HepG2 (cell line): ENCODE data around the gene DNASE2. TPM values are rescaled to one million over a fixed set of nuclear protein-coding genes. Genes with fewer than 3 reads are reported as not detected.

Experiments
- AGO2 ChIP-seq: fragments of 200-400 bp; formaldehyde crosslinking; optimal IDR thresholded peaks from 2 replicates; pipeline ENCODE3; 2017; ENCODE audit warnings: mild to moderate bottlenecking, low read depth, low read length, moderate library complexity
- CREB1 ChIP-seq, 2 experiments: fragments of 450-650 bp in 1 of 2; IDR thresholded peaks; 2 replicates each; pipeline ENCODE4 v1.6.1; 2016 to 2017; ENCODE audit warnings: control low read depth in 1 of 2, mild to moderate bottlenecking in 1 of 2, missing compliant biosample characterization in 1 of 2, missing genetic modification characterization in 1 of 2
- EZH2 ChIP-seq: conservative IDR thresholded peaks from 2 replicates; pipeline ENCODE4 v1.6.1; 2012; ENCODE audit warnings: mild to moderate bottlenecking, low read depth, low read length, moderate library complexity
- MBNL3 ChIP-seq: fragments of 250-450 bp; sonication (Bioruptor Pico); conservative IDR thresholded peaks from 2 replicates; pipeline ENCODE4 v1.8.0; 2022; ENCODE audit warnings: mild to moderate bottlenecking, inconsistent platforms
- MEF2D ChIP-seq: sonication (generic); formaldehyde crosslinking; IDR thresholded peaks from 2 replicates; pipeline ENCODE4 v1.5.1; 2020; ENCODE audit warnings: mild to moderate bottlenecking, missing genetic modification reagents
- SETDB1 ChIP-seq: sonication (generic); formaldehyde crosslinking; IDR thresholded peaks from 2 replicates; pipeline ENCODE4 v1.5.1; 2020; ENCODE audit warnings: missing genetic modification reagents, mild to moderate bottlenecking, borderline replicate concordance
- TBL1XR1 ChIP-seq: fragments of 150-350 bp; IDR thresholded peaks from 2 replicates; pipeline ENCODE4 v1.6.1; 2014; ENCODE audit warnings: borderline replicate concordance, low read length; ENCODE audit not compliant: partially characterized antibody
- ZNF232 ChIP-seq: sonication (generic); formaldehyde crosslinking; IDR thresholded peaks from 2 replicates; pipeline ENCODE4 v1.4.0; 2020; ENCODE audit warnings: missing genetic modification reagents, borderline replicate concordance
- ZNF773 ChIP-seq: sonication (generic); formaldehyde crosslinking; IDR thresholded peaks from 2 replicates; pipeline ENCODE4 v1.4.0; 2020; ENCODE audit warnings: missing genetic modification reagents, borderline replicate concordance
- ZSCAN22 ChIP-seq: sonication (generic); formaldehyde crosslinking; IDR thresholded peaks from 2 replicates; pipeline ENCODE4 v1.4.0; 2020; ENCODE audit warnings: mild to moderate bottlenecking, missing genetic modification reagents
- polyA plus RNA-seq, 8 experiments: library from polyadenylated mRNA; depleted of rRNA in 3 of 8; stranded (reverse) in 7 of 8; unstranded in 1 of 8; fragments of >200 nt; fragmentation: Illumina TruSeq in 4 of 8; extraction: Trizol in 4 of 8; gene quantifications; 2 replicates each; pipeline versions ENCODE4 v1.2.1 to v1.2.3, GENCODE V29; 2011 to 2016; ENCODE audit warnings: low read depth in 4 of 8, missing spikeins in 1 of 8, mixed read lengths in 1 of 8; ENCODE audit not compliant: insufficient read depth in 1 of 8
- total RNA-seq, 5 experiments: library from RNA; depleted of rRNA; stranded (reverse); fragments of >200 nt; fragmentation: Illumina TruSeq; extraction: Trizol; gene quantifications; 2 replicates each; pipeline ENCODE4 v1.2.3, GENCODE V29; 2016; ENCODE audit warnings: low read depth in 1 of 5
- TF ChIP-seq, protein P1 (sequence below): sonication (generic); formaldehyde crosslinking; IDR thresholded peaks from 2 replicates; pipeline ENCODE4 v1.4.0; 2020; ENCODE audit warnings: mild to moderate bottlenecking, missing genetic modification reagents
- TF ChIP-seq, protein P2 (sequence below): IDR thresholded peaks from 2 replicates; pipeline ENCODE4 v1.4.0; 2020; ENCODE audit warnings: mild to moderate bottlenecking, missing genetic modification reagents
- TF ChIP-seq, protein P3 (sequence below): sonication (generic); formaldehyde crosslinking; IDR thresholded peaks from 2 replicates; pipeline ENCODE4 v1.5.0; 2020; ENCODE audit warnings: mild to moderate bottlenecking, missing genetic modification reagents

DNASE2 gene
- total and polyA plus RNA-seq, 2 of the 13 experiments (the other 11 are each of a cell fraction or from before 2014, with no cell fraction given) = 7.5 to 16.2 TPM

DNA sequence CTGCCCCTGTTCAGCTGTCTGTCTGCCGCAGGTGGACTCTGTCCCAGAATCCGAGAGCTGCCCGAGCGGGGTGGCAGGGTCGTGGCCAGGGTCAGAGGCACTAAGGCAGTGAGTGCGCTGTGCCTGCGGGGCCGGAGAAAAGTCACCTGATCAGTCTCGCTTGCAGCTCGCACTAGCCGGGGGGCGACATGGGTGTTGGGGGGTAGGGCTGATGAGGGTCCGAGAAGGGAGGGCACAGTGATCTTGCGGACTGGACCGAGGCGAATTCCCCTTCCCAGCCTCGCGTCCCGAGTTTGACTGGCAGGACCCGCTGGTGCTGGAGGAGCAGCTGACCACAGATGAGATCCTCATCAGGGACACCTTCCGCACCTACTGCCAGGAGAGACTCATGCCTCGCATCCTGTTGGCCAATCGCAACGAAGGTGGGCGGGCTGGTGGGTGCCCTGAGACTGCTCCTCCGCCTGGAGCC lies 10.3 kb upstream of the DNASE2 start (continued):
- TF ChIP-seq, protein P1, sequence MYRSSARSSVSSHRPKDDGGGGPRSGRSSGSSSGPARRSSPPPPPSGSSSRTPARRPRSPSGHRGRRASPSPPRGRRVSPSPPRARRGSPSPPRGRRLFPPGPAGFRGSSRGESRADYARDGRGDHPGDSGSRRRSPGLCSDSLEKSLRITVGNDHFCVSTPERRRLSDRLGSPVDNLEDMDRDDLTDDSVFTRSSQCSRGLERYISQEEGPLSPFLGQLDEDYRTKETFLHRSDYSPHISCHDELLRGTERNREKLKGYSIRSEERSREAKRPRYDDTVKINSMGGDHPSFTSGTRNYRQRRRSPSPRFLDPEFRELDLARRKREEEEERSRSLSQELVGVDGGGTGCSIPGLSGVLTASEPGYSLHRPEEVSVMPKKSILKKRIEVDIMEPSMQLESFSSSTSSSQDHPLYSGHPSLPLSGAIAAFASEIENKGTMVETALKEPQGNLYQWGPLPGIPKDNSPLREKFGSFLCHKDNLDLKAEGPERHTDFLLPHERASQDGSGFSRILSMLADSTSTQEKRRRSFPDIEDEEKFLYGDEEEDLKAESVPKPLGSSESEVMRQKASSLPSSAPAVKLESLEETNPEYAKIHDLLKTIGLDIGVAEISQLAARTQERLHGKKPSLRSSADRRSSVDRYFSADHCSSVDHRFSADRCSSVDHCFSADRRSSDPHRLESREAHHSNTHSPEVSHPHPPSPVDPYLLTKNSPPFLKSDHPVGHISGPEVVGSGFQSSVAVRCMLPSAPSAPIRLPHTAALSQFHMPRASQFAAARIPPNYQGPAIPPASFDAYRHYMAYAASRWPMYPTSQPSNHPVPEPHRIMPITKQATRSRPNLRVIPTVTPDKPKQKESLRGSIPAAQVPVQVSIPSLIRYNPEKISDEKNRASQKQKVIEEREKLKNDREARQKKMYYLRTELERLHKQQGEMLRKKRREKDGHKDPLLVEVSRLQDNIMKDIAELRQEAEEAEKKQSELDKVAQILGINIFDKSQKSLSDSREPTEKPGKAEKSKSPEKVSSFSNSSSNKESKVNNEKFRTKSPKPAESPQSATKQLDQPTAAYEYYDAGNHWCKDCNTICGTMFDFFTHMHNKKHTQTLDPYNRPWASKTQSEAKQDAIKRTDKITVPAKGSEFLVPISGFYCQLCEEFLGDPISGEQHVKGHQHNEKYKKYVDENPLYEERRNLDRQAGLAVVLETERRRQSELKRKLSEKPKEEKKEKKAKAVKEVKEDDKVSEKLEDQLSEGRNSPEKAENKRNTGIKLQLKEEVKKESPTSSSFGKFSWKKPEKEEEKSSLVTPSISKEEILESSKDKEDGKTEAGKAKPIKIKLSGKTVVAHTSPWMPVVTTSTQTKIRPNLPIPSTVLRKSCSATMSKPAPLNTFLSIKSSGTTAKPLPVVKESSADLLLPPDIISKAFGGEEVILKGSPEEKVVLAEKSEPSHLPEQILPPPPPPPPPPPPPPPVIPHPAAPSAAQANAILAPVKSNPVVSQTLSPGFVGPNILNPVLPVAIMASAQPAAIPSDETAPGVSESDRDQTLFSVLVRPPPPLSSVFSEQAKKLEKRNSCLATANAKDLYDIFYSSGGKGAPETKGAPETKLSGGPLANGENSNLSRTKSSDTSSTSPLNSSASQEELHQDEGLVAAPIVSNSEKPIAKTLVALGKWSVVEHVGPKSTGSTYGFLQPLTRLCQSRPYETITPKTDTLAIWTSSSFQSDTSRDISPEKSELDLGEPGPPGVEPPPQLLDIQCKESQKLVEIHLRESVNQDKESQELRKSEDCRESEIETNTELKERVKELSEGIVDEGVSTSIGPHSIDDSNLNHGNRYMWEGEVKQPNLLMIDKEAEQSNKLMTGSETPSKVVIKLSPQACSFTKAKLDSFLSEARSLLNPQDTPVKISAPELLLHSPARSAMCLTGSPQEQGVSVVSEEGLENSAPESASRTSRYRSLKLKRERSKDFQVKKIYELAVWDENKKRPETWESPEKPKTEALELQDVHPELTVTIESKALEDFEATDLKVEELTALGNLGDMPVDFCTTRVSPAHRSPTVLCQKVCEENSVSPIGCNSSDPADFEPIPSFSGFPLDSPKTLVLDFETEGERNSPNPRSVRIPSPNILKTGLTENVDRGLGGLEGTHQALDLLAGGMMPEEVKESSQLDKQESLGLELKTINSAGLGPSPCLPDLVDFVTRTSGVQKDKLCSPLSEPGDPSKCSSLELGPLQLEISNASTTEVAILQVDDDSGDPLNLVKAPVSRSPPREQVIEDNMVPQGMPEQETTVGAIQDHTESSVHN (CRISPR knock-in tag) = no peak
- no peak for TF ChIP-seq ZSCAN22 (CRISPR knock-in tag)
- no peak for TF ChIP-seq ZNF232 (CRISPR knock-in tag)
- TF ChIP-seq CREB1 (IDR thresholded peaks at IDR 0.05) = no peak
- TF ChIP-seq CREB1 (CRISPR knock-in tag; IDR thresholded peaks at IDR 0.05) = no peak
- TF ChIP-seq EZH2 = no peak
- TF ChIP-seq SETDB1 = no peak
- TF ChIP-seq ZNF773 (CRISPR knock-in tag) = no peak
- peak; percentile 27 for TF ChIP-seq AGO2
- no peak for TF ChIP-seq TBL1XR1
- TF ChIP-seq, protein P2, sequence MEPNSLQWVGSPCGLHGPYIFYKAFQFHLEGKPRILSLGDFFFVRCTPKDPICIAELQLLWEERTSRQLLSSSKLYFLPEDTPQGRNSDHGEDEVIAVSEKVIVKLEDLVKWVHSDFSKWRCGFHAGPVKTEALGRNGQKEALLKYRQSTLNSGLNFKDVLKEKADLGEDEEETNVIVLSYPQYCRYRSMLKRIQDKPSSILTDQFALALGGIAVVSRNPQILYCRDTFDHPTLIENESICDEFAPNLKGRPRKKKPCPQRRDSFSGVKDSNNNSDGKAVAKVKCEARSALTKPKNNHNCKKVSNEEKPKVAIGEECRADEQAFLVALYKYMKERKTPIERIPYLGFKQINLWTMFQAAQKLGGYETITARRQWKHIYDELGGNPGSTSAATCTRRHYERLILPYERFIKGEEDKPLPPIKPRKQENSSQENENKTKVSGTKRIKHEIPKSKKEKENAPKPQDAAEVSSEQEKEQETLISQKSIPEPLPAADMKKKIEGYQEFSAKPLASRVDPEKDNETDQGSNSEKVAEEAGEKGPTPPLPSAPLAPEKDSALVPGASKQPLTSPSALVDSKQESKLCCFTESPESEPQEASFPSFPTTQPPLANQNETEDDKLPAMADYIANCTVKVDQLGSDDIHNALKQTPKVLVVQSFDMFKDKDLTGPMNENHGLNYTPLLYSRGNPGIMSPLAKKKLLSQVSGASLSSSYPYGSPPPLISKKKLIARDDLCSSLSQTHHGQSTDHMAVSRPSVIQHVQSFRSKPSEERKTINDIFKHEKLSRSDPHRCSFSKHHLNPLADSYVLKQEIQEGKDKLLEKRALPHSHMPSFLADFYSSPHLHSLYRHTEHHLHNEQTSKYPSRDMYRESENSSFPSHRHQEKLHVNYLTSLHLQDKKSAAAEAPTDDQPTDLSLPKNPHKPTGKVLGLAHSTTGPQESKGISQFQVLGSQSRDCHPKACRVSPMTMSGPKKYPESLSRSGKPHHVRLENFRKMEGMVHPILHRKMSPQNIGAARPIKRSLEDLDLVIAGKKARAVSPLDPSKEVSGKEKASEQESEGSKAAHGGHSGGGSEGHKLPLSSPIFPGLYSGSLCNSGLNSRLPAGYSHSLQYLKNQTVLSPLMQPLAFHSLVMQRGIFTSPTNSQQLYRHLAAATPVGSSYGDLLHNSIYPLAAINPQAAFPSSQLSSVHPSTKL (CRISPR knock-in tag) = no peak
- TF ChIP-seq MEF2D (CRISPR knock-in tag) = no peak
- TF ChIP-seq, protein P3, sequence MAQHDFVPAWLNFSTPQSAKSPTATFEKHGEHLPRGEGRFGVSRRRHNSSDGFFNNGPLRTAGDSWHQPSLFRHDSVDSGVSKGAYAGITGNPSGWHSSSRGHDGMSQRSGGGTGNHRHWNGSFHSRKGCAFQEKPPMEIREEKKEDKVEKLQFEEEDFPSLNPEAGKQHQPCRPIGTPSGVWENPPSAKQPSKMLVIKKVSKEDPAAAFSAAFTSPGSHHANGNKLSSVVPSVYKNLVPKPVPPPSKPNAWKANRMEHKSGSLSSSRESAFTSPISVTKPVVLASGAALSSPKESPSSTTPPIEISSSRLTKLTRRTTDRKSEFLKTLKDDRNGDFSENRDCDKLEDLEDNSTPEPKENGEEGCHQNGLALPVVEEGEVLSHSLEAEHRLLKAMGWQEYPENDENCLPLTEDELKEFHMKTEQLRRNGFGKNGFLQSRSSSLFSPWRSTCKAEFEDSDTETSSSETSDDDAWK (CRISPR knock-in tag) = no peak
- TF ChIP-seq MBNL3 (CRISPR knock-in tag) = no peak
